ENCODE data around the gene FRMPD2. TPM values are rescaled to one million over a fixed set of nuclear protein-coding genes. Genes with fewer than 3 reads are reported as not detected.

Gene FRMPD2, protein sequence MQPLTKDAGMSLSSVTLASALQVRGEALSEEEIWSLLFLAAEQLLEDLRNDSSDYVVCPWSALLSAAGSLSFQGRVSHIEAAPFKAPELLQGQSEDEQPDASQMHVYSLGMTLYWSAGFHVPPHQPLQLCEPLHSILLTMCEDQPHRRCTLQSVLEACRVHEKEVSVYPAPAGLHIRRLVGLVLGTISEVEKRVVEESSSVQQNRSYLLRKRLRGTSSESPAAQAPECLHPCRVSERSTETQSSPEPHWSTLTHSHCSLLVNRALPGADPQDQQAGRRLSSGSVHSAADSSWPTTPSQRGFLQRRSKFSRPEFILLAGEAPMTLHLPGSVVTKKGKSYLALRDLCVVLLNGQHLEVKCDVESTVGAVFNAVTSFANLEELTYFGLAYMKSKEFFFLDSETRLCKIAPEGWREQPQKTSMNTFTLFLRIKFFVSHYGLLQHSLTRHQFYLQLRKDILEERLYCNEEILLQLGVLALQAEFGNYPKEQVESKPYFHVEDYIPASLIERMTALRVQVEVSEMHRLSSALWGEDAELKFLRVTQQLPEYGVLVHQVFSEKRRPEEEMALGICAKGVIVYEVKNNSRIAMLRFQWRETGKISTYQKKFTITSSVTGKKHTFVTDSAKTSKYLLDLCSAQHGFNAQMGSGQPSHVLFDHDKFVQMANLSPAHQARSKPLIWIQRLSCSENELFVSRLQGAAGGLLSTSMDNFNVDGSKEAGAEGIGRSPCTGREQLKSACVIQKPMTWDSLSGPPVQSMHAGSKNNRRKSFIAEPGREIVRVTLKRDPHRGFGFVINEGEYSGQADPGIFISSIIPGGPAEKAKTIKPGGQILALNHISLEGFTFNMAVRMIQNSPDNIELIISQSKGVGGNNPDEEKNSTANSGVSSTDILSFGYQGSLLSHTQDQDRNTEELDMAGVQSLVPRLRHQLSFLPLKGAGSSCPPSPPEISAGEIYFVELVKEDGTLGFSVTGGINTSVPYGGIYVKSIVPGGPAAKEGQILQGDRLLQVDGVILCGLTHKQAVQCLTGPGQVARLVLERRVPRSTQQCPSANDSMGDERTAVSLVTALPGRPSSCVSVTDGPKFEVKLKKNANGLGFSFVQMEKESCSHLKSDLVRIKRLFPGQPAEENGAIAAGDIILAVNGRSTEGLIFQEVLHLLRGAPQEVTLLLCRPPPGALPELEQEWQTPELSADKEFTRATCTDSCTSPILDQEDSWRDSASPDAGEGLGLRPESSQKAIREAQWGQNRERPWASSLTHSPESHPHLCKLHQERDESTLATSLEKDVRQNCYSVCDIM (N-terminal part only)
- total RNA-seq = under 1 TPM in 1 of 5 donors, not detected in 4; 0.43 TPM
- not detected for total RNA-seq (2013)
- total RNA-seq = 0 to 0.08 (median 0) reads per million in 29 experiments

- Mint-ChIP-seq H3K9me3 (peaks cover 0 to 3% (median 0%) of the 10 kb centered on the region in 3 donors), H3K36me3 (no peaks in the 10 kb centered on the region), H3K27ac (no peak within 1 kb of the TSS), H3K27me3 (peaks cover 11 to 18% of the 10 kb centered on the region in 2 donors), H3K4me1 (no peaks in the 10 kb centered on the region), H3K4me3 (no peak within 1 kb of the TSS)
- Histone ChIP-seq H3K4me3 (ENCODE audit: control insufficient read depth in 1 of 2, extremely low read depth in 1 of 2, low read length in 1 of 2) (no peak within 1 kb of the TSS), H3K9me3 (no peaks in the 10 kb centered on the region), H3K27ac (ENCODE audit: low read length) (no peak within 1 kb of the TSS), H3K27me3 (replicated peaks in 1 of 2; ENCODE audit: control insufficient read depth in 2 of 2, extremely low read depth in 1 of 2, insufficient read depth in 2 of 2, low read length in 1 of 2) (no peaks in the 10 kb centered on the region), H3K36me3 (ENCODE audit: control insufficient read depth in 2 of 2, extremely low read depth in 1 of 2, insufficient read depth in 1 of 2, low read length in 1 of 2) (no peaks in the 10 kb centered on the region), H3K4me1 (ENCODE audit: control insufficient read depth in 1 of 2, extremely low read depth in 1 of 2, insufficient read depth in 2 of 2, low read length in 2 of 2) (no peaks in the 10 kb centered on the region)
- CTCF ChIA-PET = no interaction called here
- ATAC-seq (replicated peaks in 1 of 4) (no peak), DNase-seq (no peak)
- WGBS (ENCODE audit: insufficient coverage) = 84% methylated on average over 8 of the region's 8 CpGs
- POLR2A ChIA-PET = no interaction called here
These were observed at the start of gene FRMPD2 for GRCh38 chr10:48274636-48275035. FRMPD2 (minus strand) TSS chr10:48274696; CDS start chr10:48274567, 129 bp downstream.

GRCh38 chr10:48322017-48322416, 47.5 kb upstream of the FRMPD2 start:
- Mint-ChIP-seq H3K36me3 (peaks cover 25% of the 10 kb centered on the region), H3K9me3 (no peaks in the 10 kb centered on the region), H3K27me3 (no peaks in the 10 kb centered on the region), H3K4me1 (peaks cover 47 to 54% (median 54%) of the 10 kb centered on the region in 3 donors), H3K27ac (no peak overlapping the region), H3K4me3 (no peak overlapping the region)
- H3K4me1 ChIP-seq (ENCODE audit: control insufficient read depth in 1 of 2, extremely low read depth in 1 of 2, insufficient read depth in 2 of 2, low read length in 2 of 2) = no peaks in the 10 kb centered on the region
- 100% methylated on average over 1 of the region's 3 CpGs for WGBS (ENCODE audit: insufficient coverage)
- ChIA-PET POLR2A (no interaction called here), CTCF (no interaction called here)
- H3K36me3 ChIP-seq (ENCODE audit: control insufficient read depth in 2 of 2, extremely low read depth in 1 of 2, insufficient read depth in 1 of 2, low read length in 1 of 2) = no peaks in the 10 kb centered on the region
- ATAC-seq (replicated peaks in 1 of 4) (no peak), DNase-seq (no peak)
- no peaks in the 10 kb centered on the region for H3K27me3 ChIP-seq (replicated peaks in 1 of 2; ENCODE audit: control insufficient read depth in 2 of 2, extremely low read depth in 1 of 2, insufficient read depth in 2 of 2, low read length in 1 of 2)
- no peak overlapping the region for H3K27ac ChIP-seq (ENCODE audit: low read length)
- H3K4me3 ChIP-seq (ENCODE audit: control insufficient read depth in 1 of 2, extremely low read depth in 1 of 2, low read length in 1 of 2) = no peak overlapping the region
- H3K9me3 ChIP-seq = no peaks in the 10 kb centered on the region

- Histone ChIP-seq H3K27ac (ENCODE audit: low read length) (no peak overlapping the region), H3K9me3 (no peaks in the 10 kb centered on the region), H3K4me1 (ENCODE audit: control insufficient read depth in 1 of 2, extremely low read depth in 1 of 2, insufficient read depth in 2 of 2, low read length in 2 of 2) (peaks cover 0 to 7% of the 10 kb centered on the region in 2 experiments), H3K27me3 (replicated peaks in 1 of 2; ENCODE audit: control insufficient read depth in 2 of 2, extremely low read depth in 1 of 2, insufficient read depth in 2 of 2, low read length in 1 of 2) (no peaks in the 10 kb centered on the region), H3K36me3 (ENCODE audit: control insufficient read depth in 2 of 2, extremely low read depth in 1 of 2, insufficient read depth in 1 of 2, low read length in 1 of 2) (no peaks in the 10 kb centered on the region), H3K4me3 (ENCODE audit: control insufficient read depth in 1 of 2, extremely low read depth in 1 of 2, low read length in 1 of 2) (no peak overlapping the region)
- peaks cover 33 to 40% (median 36%) of the 10 kb centered on the region in 3 donors for H3K4me1 Mint-ChIP-seq
- CTCF ChIA-PET = interaction anchor here (0.7 to 0.9 kb wide), 2 partner anchors 13 to 44 kb away, joined by 3 to 4 read pairs; no protein-coding TSS in a partner anchor
- H3K36me3 Mint-ChIP-seq = peaks cover 5% of the 10 kb centered on the region
- ATAC-seq (replicated peaks in 1 of 4) (no peak), DNase-seq (no peak)
- H3K27me3 Mint-ChIP-seq = no peaks in the 10 kb centered on the region
- no peaks in the 10 kb centered on the region for H3K9me3 Mint-ChIP-seq
- no peak overlapping the region for H3K27ac Mint-ChIP-seq
- WGBS (ENCODE audit: insufficient coverage) = 72% methylated on average over 5 of the region's 8 CpGs
- POLR2A ChIA-PET = no interaction called here
- no peak overlapping the region for H3K4me3 Mint-ChIP-seq
These were observed 43.0 kb upstream of the FRMPD2 start for GRCh38 chr10:48317321-48317990.

DNA sequence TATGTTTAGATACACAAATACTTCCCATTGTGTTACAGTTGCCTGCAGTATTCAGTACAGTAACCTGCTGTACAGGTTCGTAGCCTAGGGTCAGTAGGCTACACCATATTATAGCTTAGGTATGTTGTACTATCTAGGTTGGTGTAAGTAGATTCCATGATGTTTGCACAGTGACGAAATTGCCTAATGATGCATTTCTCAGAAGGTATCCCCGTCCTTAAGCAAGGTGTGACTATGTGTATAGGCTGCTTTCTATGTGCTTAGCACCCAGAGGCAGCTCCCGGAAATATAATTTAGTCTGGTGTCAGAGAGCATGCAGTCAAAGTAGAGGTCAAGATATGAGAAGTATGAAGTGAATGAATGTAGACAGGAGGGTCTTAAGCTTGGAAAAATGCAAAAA, 41.7 kb upstream of the FRMPD2 start:
- H3K9me3 ChIP-seq = no peaks in the 10 kb centered on the region
- H3K4me3 ChIP-seq (ENCODE audit: control insufficient read depth in 1 of 2, extremely low read depth in 1 of 2, low read length in 1 of 2) = no peak overlapping the region
- no peaks in the 10 kb centered on the region for H3K36me3 ChIP-seq (ENCODE audit: control insufficient read depth in 2 of 2, extremely low read depth in 1 of 2, insufficient read depth in 1 of 2, low read length in 1 of 2)
- no peak overlapping the region for H3K27ac ChIP-seq (ENCODE audit: low read length)
- peaks cover 37 to 42% (median 39%) of the 10 kb centered on the region in 3 donors for H3K4me1 Mint-ChIP-seq
- H3K4me1 ChIP-seq (ENCODE audit: control insufficient read depth in 1 of 2, extremely low read depth in 1 of 2, insufficient read depth in 2 of 2, low read length in 2 of 2) = peaks cover 0 to 9% of the 10 kb centered on the region in 2 experiments
- no peak overlapping the region for H3K4me3 Mint-ChIP-seq
- ATAC-seq (replicated peaks in 1 of 4) (no peak), DNase-seq (no peak)
- no peaks in the 10 kb centered on the region for H3K27me3 ChIP-seq (replicated peaks in 1 of 2; ENCODE audit: control insufficient read depth in 2 of 2, extremely low read depth in 1 of 2, insufficient read depth in 2 of 2, low read length in 1 of 2)
- H3K36me3 Mint-ChIP-seq = no peaks in the 10 kb centered on the region
- H3K9me3 Mint-ChIP-seq = no peaks in the 10 kb centered on the region
- 90% methylated on average over 3 of the region's 4 CpGs for WGBS (ENCODE audit: insufficient coverage)
- no peak overlapping the region for H3K27ac Mint-ChIP-seq
- H3K27me3 Mint-ChIP-seq = no peaks in the 10 kb centered on the region
- ChIA-PET CTCF (interaction anchor here (0.5 to 0.9 kb wide), 3 partner anchors 9 to 276 kb away, joined by 3 to 4 read pairs (median 3); no protein-coding TSS in a partner anchor), POLR2A (interaction anchor here in 1 of 2 donors (0.6 kb wide), 1 partner anchor 32 kb away, joined by 9 read pairs; no protein-coding TSS in a partner anchor)

DNA sequence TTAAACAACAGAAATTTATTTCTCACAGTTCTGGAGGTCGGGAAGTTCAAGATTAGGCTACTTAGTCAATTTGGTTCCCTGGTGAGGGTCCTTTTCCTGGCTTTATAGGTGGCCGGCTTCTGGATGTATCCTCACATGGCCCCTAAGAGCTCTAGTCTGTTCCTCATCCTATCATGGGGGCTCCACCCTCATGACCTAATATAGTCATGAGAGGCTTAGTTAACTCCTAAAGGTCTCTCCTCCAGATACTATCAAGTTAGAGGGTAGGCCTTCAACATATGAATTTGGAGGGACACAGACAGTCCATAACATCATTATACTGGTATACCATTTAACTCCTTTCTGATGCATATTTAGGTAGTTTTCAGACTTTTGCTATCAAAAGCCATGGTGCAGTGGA, 39.6 kb upstream of the FRMPD2 start:
- no peaks in the 10 kb centered on the region for H3K36me3 Mint-ChIP-seq
- Histone ChIP-seq H3K4me3 (ENCODE audit: control insufficient read depth in 1 of 2, extremely low read depth in 1 of 2, low read length in 1 of 2) (no peak overlapping the region), H3K4me1 (ENCODE audit: control insufficient read depth in 1 of 2, extremely low read depth in 1 of 2, insufficient read depth in 2 of 2, low read length in 2 of 2) (peaks cover 0 to 15% of the 10 kb centered on the region in 2 experiments), H3K27me3 (replicated peaks in 1 of 2; ENCODE audit: control insufficient read depth in 2 of 2, extremely low read depth in 1 of 2, insufficient read depth in 2 of 2, low read length in 1 of 2) (no peaks in the 10 kb centered on the region), H3K9me3 (no peaks in the 10 kb centered on the region), H3K36me3 (ENCODE audit: control insufficient read depth in 2 of 2, extremely low read depth in 1 of 2, insufficient read depth in 1 of 2, low read length in 1 of 2) (no peaks in the 10 kb centered on the region), H3K27ac (ENCODE audit: low read length) (no peak overlapping the region)
- no CpG with 5 or more reads among the region's 2 CpGs for WGBS (ENCODE audit: insufficient coverage)
- H3K27me3 Mint-ChIP-seq = no peaks in the 10 kb centered on the region
- H3K9me3 Mint-ChIP-seq = no peaks in the 10 kb centered on the region
- CTCF ChIA-PET = no interaction called here
- no peak for DNase-seq
- H3K4me3 Mint-ChIP-seq = no peak overlapping the region
- ATAC-seq (replicated peaks in 1 of 4) = no peak
- H3K27ac Mint-ChIP-seq = no peak overlapping the region
- peaks cover 48 to 53% (median 50%) of the 10 kb centered on the region in 3 donors for H3K4me1 Mint-ChIP-seq
- POLR2A ChIA-PET = no interaction called here
